Sigmoid colon (tissue), 4 donors: Measurements from ENCODE around the gene PDE4D.

Experiments
- POLR2A ChIP-seq, 2 donors: fragments of 450-650 bp; IDR thresholded peaks; one replicate each; pipeline ENCODE4 v1.6.1; 2016; ENCODE audit warnings: antibody characterized with exemption in 2 of 2, mild to moderate bottlenecking in 2 of 2, moderate library complexity in 2 of 2
- POLR2AphosphoS5 ChIP-seq, 4 donors: sonication (generic); formaldehyde crosslinking; IDR thresholded peaks; one replicate each; pipeline ENCODE4 v1.6.1; 2017; ENCODE audit warnings: antibody characterized with exemption in 4 of 4
- TF ChIP-seq, protein P1 (sequence below), 4 experiments: fragments of 450-650 bp in 3 of 4; fragments of 200-600 bp in 1 of 4; IDR thresholded peaks; one replicate each; pipeline ENCODE4 v1.5.1; 2016 to 2019; ENCODE audit warnings: antibody characterized with exemption in 4 of 4, mild to moderate bottlenecking in 3 of 4, moderate library complexity in 2 of 4

DNA sequence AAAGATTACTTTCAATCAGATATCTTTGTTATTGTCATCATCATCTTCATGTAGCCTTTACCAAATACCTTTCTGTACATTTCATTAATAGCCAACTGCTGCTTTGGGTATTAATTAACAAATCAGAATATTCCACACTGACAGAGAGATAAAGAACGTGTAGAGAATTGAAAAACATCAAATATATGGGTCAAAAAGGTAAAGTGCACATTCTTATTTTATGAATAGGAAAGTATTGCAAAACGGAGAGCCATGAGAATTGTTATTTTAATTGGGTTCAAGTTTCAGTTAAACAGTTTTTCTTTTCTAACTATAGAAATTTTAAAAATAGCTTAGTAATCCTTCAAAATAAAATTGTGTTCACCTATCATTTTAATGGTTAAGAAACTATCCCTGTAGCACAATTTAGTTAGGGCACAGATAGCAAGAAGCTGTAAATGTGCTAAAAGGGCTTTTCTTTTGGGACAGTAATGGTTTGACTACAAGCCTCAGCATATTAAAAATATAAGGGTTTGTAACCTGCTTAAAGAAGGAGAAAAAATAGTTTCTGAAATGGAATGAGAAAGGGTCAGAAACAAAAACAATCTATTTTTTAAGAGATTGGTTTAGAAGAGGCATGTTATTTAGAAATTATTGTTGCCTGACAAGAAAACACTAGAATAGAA lies 62.9 kb downstream of the PDE4D start:
- TF ChIP-seq, protein P1, sequence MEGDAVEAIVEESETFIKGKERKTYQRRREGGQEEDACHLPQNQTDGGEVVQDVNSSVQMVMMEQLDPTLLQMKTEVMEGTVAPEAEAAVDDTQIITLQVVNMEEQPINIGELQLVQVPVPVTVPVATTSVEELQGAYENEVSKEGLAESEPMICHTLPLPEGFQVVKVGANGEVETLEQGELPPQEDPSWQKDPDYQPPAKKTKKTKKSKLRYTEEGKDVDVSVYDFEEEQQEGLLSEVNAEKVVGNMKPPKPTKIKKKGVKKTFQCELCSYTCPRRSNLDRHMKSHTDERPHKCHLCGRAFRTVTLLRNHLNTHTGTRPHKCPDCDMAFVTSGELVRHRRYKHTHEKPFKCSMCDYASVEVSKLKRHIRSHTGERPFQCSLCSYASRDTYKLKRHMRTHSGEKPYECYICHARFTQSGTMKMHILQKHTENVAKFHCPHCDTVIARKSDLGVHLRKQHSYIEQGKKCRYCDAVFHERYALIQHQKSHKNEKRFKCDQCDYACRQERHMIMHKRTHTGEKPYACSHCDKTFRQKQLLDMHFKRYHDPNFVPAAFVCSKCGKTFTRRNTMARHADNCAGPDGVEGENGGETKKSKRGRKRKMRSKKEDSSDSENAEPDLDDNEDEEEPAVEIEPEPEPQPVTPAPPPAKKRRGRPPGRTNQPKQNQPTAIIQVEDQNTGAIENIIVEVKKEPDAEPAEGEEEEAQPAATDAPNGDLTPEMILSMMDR (IDR thresholded peaks at IDR 0.05) = no peak
- TF ChIP-seq POLR2A (IDR thresholded peaks at IDR 0.05) (no peak), POLR2AphosphoS5 (IDR thresholded peaks at IDR 0.05) (no peak)
